K562 (cell line): Measurements from ENCODE around the gene NKD1. TPM values are rescaled to one million over a fixed set of nuclear protein-coding genes. Genes with fewer than 3 reads are reported as not detected.

Source experiments
- ERF ChIP-seq: fragments of 450-650 bp; formaldehyde crosslinking; IDR thresholded peaks from 2 replicates; pipeline ENCODE4 v1.4.0; 2020; ENCODE audit warnings: mild to moderate bottlenecking, mixed read lengths
- RB1 ChIP-seq: fragments of 450-650 bp; IDR thresholded peaks from 2 replicates; pipeline ENCODE4 v1.6.1; 2017; ENCODE audit warnings: low read depth, mild to moderate bottlenecking
- RBBP5 ChIP-seq: fragments of 200-600 bp; sonication (generic); IDR thresholded peaks from 2 replicates; pipeline ENCODE4 v1.6.1; 2012; ENCODE audit warnings: borderline replicate concordance, mild to moderate bottlenecking, low read length, control low read depth, inconsistent platforms; ENCODE audit not compliant: insufficient read depth, poor library complexity, severe bottlenecking
- XRCC5 ChIP-seq: fragments of 200-400 bp; formaldehyde crosslinking; IDR thresholded peaks from 2 replicates; pipeline ENCODE4 v1.6.1; 2017; ENCODE audit warnings: low read depth, mild to moderate bottlenecking, low read length
- ZNF551 ChIP-seq: fragments of 250-450 bp; sonication (Bioruptor Pico); IDR thresholded peaks from 2 replicates; pipeline ENCODE4 v1.5.0; 2021; ENCODE audit warnings: mild to moderate bottlenecking, moderate library complexity
- polyA plus RNA-seq, 8 experiments: library from polyadenylated mRNA; depleted of rRNA in 4 of 8; stranded (reverse) in 5 of 8; unstranded in 3 of 8; fragments of >200 nt; fragmentation: Nextera tagmentation in 2 of 8; fragmentation: Illumina TruSeq in 1 of 8; extraction: Ambion mirVana in 2 of 8; extraction: Trizol in 1 of 8; gene quantifications; 2 replicates each; pipeline versions ENCODE4 v1.2.1 to v1.2.3, GENCODE V29; 2011 to 2014; ENCODE audit warnings: inconsistent platforms in 1 of 8, missing spikeins in 1 of 8
- total RNA-seq, 7 experiments: library from RNA; depleted of rRNA in 6 of 7; stranded (reverse); fragments of >200 nt in 6 of 7; fragmentation: Illumina TruSeq in 2 of 7; extraction: Trizol in 2 of 7; gene quantifications; 2 replicates each; pipeline versions ENCODE4 v1.2.1 to v1.2.3, GENCODE V29; 2011 to 2021; ENCODE audit warnings: low replicate concordance in 1 of 7
- TF ChIP-seq, protein P1 (sequence below): fragments of 450-650 bp; formaldehyde crosslinking; IDR thresholded peaks from 2 replicates; pipeline ENCODE4 v1.4.0; 2020; ENCODE audit warnings: mild to moderate bottlenecking, mixed read lengths
- TF ChIP-seq, protein P2 (sequence below): fragments of 450-650 bp; IDR thresholded peaks from 2 replicates; pipeline ENCODE4 v1.6.1; 2014; ENCODE audit warnings: low read depth, mild to moderate bottlenecking, moderate library complexity, borderline replicate concordance
- TF ChIP-seq, protein P3 (sequence below): IDR thresholded peaks from 2 replicates; pipeline ENCODE4 v1.6.1; 2012; ENCODE audit warnings: low read depth, low read length, improper control_type of control experiment, borderline replicate concordance
- TF ChIP-seq, protein P4 (sequence below), 3 experiments: fragments of 200-800 bp in 1 of 3; sonication (Bioruptor generic) in 1 of 3; sonication (generic) in 1 of 3; formaldehyde crosslinking in 1 of 3; IDR thresholded peaks; 2 replicates each; pipeline versions ENCODE4 v1.6.1 to v1.8.0; 2016 to 2022; ENCODE audit warnings: mild to moderate bottlenecking in 2 of 3, missing compliant biosample characterization in 2 of 3, missing genetic modification characterization in 2 of 3, missing genetic modification reagents in 1 of 3

The NKD1 gene
- total and polyA plus RNA-seq, 9 of the 15 experiments (the other 6 are each of a cell fraction or from before 2014, with no cell fraction given) = under 0.01 to 0.24 (median 0.04) TPM; not detected in 2

DNA sequence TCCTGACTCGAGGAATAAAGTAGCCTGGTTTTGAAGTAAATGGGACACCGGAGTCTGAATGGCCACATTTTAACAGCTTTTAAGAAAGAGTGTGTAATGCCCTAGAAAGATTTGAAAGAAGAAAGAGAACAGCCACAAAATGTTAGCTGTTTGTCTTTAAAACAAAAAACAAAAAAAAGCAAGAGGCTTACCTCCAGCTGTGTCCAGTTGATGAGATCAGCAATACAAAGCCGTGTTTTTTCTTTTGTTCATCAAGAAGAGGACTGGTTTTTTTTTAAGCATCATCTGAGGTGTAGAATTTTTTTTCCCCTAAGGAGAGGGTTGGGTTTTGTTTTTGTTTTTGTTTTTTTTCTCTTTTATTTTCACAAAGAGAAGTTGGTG is 58.8 kb downstream of the NKD1 start (continued):
- TF ChIP-seq, protein P1, sequence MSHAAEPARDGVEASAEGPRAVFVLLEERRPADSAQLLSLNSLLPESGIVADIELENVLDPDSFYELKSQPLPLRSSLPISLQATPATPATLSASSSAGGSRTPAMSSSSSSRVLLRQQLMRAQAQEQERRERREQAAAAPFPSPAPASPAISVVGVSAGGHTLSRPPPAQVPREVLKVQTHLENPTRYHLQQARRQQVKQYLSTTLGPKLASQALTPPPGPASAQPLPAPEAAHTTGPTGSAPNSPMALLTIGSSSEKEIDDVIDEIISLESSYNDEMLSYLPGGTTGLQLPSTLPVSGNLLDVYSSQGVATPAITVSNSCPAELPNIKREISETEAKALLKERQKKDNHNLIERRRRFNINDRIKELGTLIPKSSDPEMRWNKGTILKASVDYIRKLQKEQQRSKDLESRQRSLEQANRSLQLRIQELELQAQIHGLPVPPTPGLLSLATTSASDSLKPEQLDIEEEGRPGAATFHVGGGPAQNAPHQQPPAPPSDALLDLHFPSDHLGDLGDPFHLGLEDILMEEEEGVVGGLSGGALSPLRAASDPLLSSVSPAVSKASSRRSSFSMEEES = no peak
- no peak for TF ChIP-seq ZNF551 (CRISPR knock-in tag)
- TF ChIP-seq, protein P2, sequence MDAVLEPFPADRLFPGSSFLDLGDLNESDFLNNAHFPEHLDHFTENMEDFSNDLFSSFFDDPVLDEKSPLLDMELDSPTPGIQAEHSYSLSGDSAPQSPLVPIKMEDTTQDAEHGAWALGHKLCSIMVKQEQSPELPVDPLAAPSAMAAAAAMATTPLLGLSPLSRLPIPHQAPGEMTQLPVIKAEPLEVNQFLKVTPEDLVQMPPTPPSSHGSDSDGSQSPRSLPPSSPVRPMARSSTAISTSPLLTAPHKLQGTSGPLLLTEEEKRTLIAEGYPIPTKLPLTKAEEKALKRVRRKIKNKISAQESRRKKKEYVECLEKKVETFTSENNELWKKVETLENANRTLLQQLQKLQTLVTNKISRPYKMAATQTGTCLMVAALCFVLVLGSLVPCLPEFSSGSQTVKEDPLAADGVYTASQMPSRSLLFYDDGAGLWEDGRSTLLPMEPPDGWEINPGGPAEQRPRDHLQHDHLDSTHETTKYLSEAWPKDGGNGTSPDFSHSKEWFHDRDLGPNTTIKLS = no peak
- TF ChIP-seq RB1 = no peak
- TF ChIP-seq RBBP5 = no peak
- TF ChIP-seq, protein P3, sequence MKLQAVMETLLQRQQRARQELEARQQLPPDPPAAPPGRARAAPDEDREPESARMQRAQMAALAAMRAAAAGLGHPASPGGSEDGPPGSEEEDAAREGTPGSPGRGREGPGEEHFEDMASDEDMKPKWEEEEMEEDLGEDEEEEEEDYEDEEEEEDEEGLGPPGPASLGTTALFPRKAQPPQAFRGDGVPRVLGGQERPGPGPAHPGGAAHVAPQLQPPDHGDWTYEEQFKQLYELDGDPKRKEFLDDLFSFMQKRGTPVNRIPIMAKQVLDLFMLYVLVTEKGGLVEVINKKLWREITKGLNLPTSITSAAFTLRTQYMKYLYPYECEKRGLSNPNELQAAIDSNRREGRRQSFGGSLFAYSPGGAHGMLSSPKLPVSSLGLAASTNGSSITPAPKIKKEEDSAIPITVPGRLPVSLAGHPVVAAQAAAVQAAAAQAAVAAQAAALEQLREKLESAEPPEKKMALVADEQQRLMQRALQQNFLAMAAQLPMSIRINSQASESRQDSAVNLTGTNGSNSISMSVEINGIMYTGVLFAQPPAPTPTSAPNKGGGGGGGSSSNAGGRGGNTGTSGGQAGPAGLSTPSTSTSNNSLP = no peak
- TF ChIP-seq ERF = no peak
- TF ChIP-seq, protein P4, sequence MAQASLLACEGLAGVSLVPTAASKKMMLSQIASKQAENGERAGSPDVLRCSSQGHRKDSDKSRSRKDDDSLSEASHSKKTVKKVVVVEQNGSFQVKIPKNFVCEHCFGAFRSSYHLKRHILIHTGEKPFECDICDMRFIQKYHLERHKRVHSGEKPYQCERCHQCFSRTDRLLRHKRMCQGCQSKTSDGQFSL (CRISPR knock-in tag; IDR thresholded peaks at IDR 0.05) = no peak
- TF ChIP-seq, protein P4 (tag; IDR thresholded peaks at IDR 0.05) = no peak
- TF ChIP-seq XRCC5 = no peak
